GM12892 (cell line): ENCODE data around the gene FERMT3.
A peak's percentile ranks its signal among the peaks of the same experiment; 100 is the strongest.

ENCODE experiments used
- DNase-seq: peaks from one replicate; pipeline ENCODE4 v3.0.0; 2011; ENCODE audit not compliant: insufficient read length
- FAIRE-seq: peaks from 2 replicates; lab custom pipeline; 2011; peaks lifted over from hg19 to GRCh38; lab: Jason Lieb, UNC
- POLR2A ChIP-seq: IDR thresholded peaks from 2 replicates; pipeline ENCODE4 v1.6.1; 2011; ENCODE audit warnings: low read depth, low read length, control low read depth
- POLR2AphosphoS5 ChIP-seq: IDR thresholded peaks from 2 replicates; pipeline ENCODE4 v1.6.1; 2011; ENCODE audit warnings: low read depth, low read length, control low read depth
- TAF1 ChIP-seq: IDR thresholded peaks from 2 replicates; pipeline ENCODE4 v1.6.1; 2011; ENCODE audit warnings: low read depth, mild to moderate bottlenecking, control low read depth, low read length, borderline replicate concordance

Gene FERMT3

GRCh38 chr11:64231546-64231945 is 25.0 kb downstream of the FERMT3 start:
- no peak for FAIRE-seq
- no peak for TF ChIP-seq POLR2A
- TF ChIP-seq POLR2AphosphoS5, result no peak
- TF ChIP-seq TAF1, result no peak
- DNase-seq, result no peak

- FAIRE-seq (no peak), DNase-seq (no peak)
- TF ChIP-seq POLR2AphosphoS5 (no peak), TAF1 (no peak), POLR2A (no peak)
Measured at GRCh38 chr11:64232182-64232966, 25.9 kb downstream of the FERMT3 start.

GRCh38 chr11:64232967-64233315 is 26.4 kb downstream of the FERMT3 start:
- FAIRE-seq (no peak), DNase-seq (no peak)
- TF ChIP-seq TAF1 (no peak), POLR2AphosphoS5 (no peak), POLR2A (no peak)

GRCh38 chr11:64233913-64234586 is 27.5 kb downstream of the FERMT3 start, which contains the start of gene VEGFB:
Gene VEGFB (plus strand): TSS chr11:64234584. CDS start chr11:64234834, 250 bp downstream.
- no peak for TF ChIP-seq POLR2AphosphoS5
- TF ChIP-seq TAF1, result no peak
- peak; percentile 78 for DNase-seq
- FAIRE-seq, result peak; percentile 94

- DNase-seq (peak; percentile 48), FAIRE-seq (peak; percentile 65)
- TF ChIP-seq POLR2A (no peak), POLR2AphosphoS5 (no peak), TAF1 (no peak)
Measured at GRCh38 chr11:64234647-64235379, 28.3 kb downstream of the FERMT3 start.

- FAIRE-seq (peak; percentile 5), DNase-seq (no peak)
- TF ChIP-seq TAF1 (no peak), POLR2A (no peak), POLR2AphosphoS5 (no peak)
Measured at GRCh38 chr11:64235437-64236161, 29.1 kb downstream of the FERMT3 start.

GRCh38 chr11:64237484-64237951 is 31.0 kb downstream of the FERMT3 start:
- FAIRE-seq (no peak), DNase-seq (no peak)
- TF ChIP-seq POLR2AphosphoS5, result no peak
- TF ChIP-seq TAF1, result no peak
- no peak for TF ChIP-seq POLR2A

- FAIRE-seq, result no peak
- no peak for TF ChIP-seq POLR2A
- TF ChIP-seq TAF1, result no peak
- no peak for TF ChIP-seq POLR2AphosphoS5
- no peak for DNase-seq
Measured at GRCh38 chr11:64238076-64238475, 31.6 kb downstream of the FERMT3 start.

GRCh38 chr11:64238999-64239398 is 32.5 kb downstream of the FERMT3 start:
- TF ChIP-seq POLR2AphosphoS5, result no peak
- no peak for TF ChIP-seq TAF1
- no peak for TF ChIP-seq POLR2A
- FAIRE-seq, result no peak
- DNase-seq, result no peak

- DNase-seq, result no peak
- FAIRE-seq, result no peak
- TF ChIP-seq POLR2A (no peak), POLR2AphosphoS5 (no peak), TAF1 (no peak)
Measured at GRCh38 chr11:64239662-64240434, 33.3 kb downstream of the FERMT3 start.
